HepG2 (cell line): ENCODE results near the gene ZNF845. TPM values are rescaled to one million over a fixed set of nuclear protein-coding genes. Genes with fewer than 3 reads are reported as not detected.

Experiments used
- AKAP8 ChIP-seq: sonication (generic); formaldehyde crosslinking; IDR thresholded peaks from 2 replicates; pipeline ENCODE4 v1.5.1; 2020; ENCODE audit warnings: mild to moderate bottlenecking, missing genetic modification reagents
- ARID4A ChIP-seq: sonication (generic); formaldehyde crosslinking; IDR thresholded peaks from 2 replicates; pipeline ENCODE4 v1.5.0; 2020; ENCODE audit warnings: mild to moderate bottlenecking, missing genetic modification reagents, borderline replicate concordance
- FOSL1 ChIP-seq: sonication (generic); formaldehyde crosslinking; IDR thresholded peaks from 2 replicates; pipeline ENCODE4 v1.9.0; 2021; ENCODE audit warnings: missing genetic modification reagents, borderline replicate concordance
- GATAD2A ChIP-seq: IDR thresholded peaks from 2 replicates; pipeline ENCODE4 v1.6.1; 2016
- HMGA1 ChIP-seq: sonication (generic); formaldehyde crosslinking; conservative IDR thresholded peaks from 2 replicates; pipeline ENCODE4 v1.4.0; 2020; ENCODE audit warnings: missing genetic modification reagents
- HNF4G ChIP-seq, 2 experiments: sonication (generic) in 1 of 2; formaldehyde crosslinking in 1 of 2; IDR thresholded peaks; 2 replicates each; pipeline versions ENCODE4 v1.4.0 to v1.6.1; 2011 to 2020; ENCODE audit warnings: borderline replicate concordance in 2 of 2, low read depth in 2 of 2, mild to moderate bottlenecking in 2 of 2, low read length in 1 of 2, missing genetic modification reagents in 1 of 2, moderate library complexity in 1 of 2
- HOMEZ ChIP-seq: IDR thresholded peaks from 2 replicates; pipeline ENCODE4 v1.6.1; 2016; ENCODE audit warnings: low read depth
- PLRG1 ChIP-seq: fragments of 450-650 bp; conservative IDR thresholded peaks from 2 replicates; pipeline ENCODE4 v1.6.1; 2016
- SNAPC4 ChIP-seq: sonication (generic); formaldehyde crosslinking; IDR thresholded peaks from 2 replicates; pipeline ENCODE4 v1.4.0; 2020; ENCODE audit warnings: mild to moderate bottlenecking, missing genetic modification reagents
- TARDBP ChIP-seq: sonication (generic); formaldehyde crosslinking; IDR thresholded peaks from 2 replicates; pipeline ENCODE4 v1.8.0; 2022; ENCODE audit warnings: mild to moderate bottlenecking, missing genetic modification reagents
- ZFX ChIP-seq: sonication (generic); formaldehyde crosslinking; IDR thresholded peaks from 2 replicates; pipeline ENCODE4 v1.4.0; 2020; ENCODE audit warnings: mild to moderate bottlenecking, low read depth, missing genetic modification reagents, moderate library complexity
- ZMAT5 ChIP-seq: sonication (generic); formaldehyde crosslinking; IDR thresholded peaks from 2 replicates; pipeline ENCODE4 v1.5.0; 2020; ENCODE audit warnings: mild to moderate bottlenecking, low read depth, missing genetic modification reagents, borderline replicate concordance
- ZNF253 ChIP-seq: sonication (generic); formaldehyde crosslinking; IDR thresholded peaks from 2 replicates; pipeline ENCODE4 v1.8.0; 2022; ENCODE audit warnings: mild to moderate bottlenecking, missing genetic modification reagents, borderline replicate concordance
- ZNF350 ChIP-seq: sonication (generic); formaldehyde crosslinking; IDR thresholded peaks from 2 replicates; pipeline ENCODE4 v1.4.0; 2020; ENCODE audit warnings: mild to moderate bottlenecking, low read depth, missing genetic modification reagents, borderline replicate concordance
- ZNF367 ChIP-seq: sonication (generic); formaldehyde crosslinking; IDR thresholded peaks from 2 replicates; pipeline ENCODE4 v1.4.0; 2020; ENCODE audit warnings: missing genetic modification reagents, borderline replicate concordance
- polyA plus RNA-seq, 8 experiments: library from polyadenylated mRNA; depleted of rRNA in 3 of 8; stranded (reverse) in 7 of 8; unstranded in 1 of 8; fragments of >200 nt; fragmentation: Illumina TruSeq in 4 of 8; extraction: Trizol in 4 of 8; gene quantifications; 2 replicates each; pipeline versions ENCODE4 v1.2.1 to v1.2.3, GENCODE V29; 2011 to 2016; ENCODE audit warnings: low read depth in 4 of 8, missing spikeins in 1 of 8, mixed read lengths in 1 of 8; ENCODE audit not compliant: insufficient read depth in 1 of 8
- total RNA-seq, 5 experiments: library from RNA; depleted of rRNA; stranded (reverse); fragments of >200 nt; fragmentation: Illumina TruSeq; extraction: Trizol; gene quantifications; 2 replicates each; pipeline ENCODE4 v1.2.3, GENCODE V29; 2016; ENCODE audit warnings: low read depth in 1 of 5
- TF ChIP-seq, protein P1 (sequence below): IDR thresholded peaks from 2 replicates; pipeline ENCODE4 v1.6.1; 2016

The ZNF845 gene
- total and polyA plus RNA-seq, 2 of the 13 experiments (the other 11 are each of a cell fraction or from before 2014, with no cell fraction given) = 1.7 to 9.6 TPM

DNA sequence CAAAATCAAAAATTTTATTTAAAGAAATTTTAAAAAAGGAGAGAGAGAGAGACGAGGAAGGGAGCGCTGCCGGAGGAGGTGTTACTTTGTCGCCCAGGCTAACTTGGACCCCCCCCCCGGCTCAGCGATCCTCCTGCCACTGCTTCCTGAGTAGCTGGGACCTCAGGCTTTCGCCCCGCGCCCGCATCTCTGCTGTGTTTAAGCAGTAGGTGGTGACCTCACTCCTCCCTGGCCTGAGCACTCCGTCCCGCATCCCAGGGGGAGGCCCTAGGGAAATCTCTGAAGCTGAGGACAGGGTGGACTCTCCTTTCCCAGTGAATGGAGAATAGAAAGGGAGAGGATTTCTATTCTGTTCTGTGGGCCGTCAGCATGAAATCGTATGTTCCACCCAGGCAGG, 485 bp upstream of the ZNF845 start (continued):
- TF ChIP-seq HNF4G (IDR thresholded peaks at IDR 0.05; ENCODE audit: borderline replicate concordance, low read depth, low read length) (no peak), HNF4G (CRISPR knock-in tag; IDR thresholded peaks at IDR 0.05; ENCODE audit: borderline replicate concordance, low read depth) (no peak), ZNF253 (CRISPR knock-in tag) (no peak), ARID4A (CRISPR knock-in tag) (no peak), SNAPC4 (CRISPR knock-in tag) (no peak), ZFX (CRISPR knock-in tag) (peak; percentile 10; the same call in 1 of the 2 replicates), ZNF367 (CRISPR knock-in tag) (no peak), ZMAT5 (CRISPR knock-in tag) (no peak), HMGA1 (CRISPR knock-in tag) (no peak), TARDBP (CRISPR knock-in tag) (no peak), AKAP8 (no peak), GATAD2A (CRISPR knock-in tag) (0 out of 2 replicates have a peak, but pooled peaks have one; percentile 8), HOMEZ (CRISPR knock-in tag) (no peak), PLRG1 (no peak), ZNF350 (no peak), FOSL1 (CRISPR knock-in tag) (no peak)
- TF ChIP-seq, protein P1, sequence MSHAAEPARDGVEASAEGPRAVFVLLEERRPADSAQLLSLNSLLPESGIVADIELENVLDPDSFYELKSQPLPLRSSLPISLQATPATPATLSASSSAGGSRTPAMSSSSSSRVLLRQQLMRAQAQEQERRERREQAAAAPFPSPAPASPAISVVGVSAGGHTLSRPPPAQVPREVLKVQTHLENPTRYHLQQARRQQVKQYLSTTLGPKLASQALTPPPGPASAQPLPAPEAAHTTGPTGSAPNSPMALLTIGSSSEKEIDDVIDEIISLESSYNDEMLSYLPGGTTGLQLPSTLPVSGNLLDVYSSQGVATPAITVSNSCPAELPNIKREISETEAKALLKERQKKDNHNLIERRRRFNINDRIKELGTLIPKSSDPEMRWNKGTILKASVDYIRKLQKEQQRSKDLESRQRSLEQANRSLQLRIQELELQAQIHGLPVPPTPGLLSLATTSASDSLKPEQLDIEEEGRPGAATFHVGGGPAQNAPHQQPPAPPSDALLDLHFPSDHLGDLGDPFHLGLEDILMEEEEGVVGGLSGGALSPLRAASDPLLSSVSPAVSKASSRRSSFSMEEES = no peak
